NB4 (cell line): Measurements from ENCODE around the gene NECAB2.

Source experiments
- DNase-seq: peaks from one replicate; pipeline ENCODE4 v3.0.0; 2010; ENCODE audit warnings: low read depth
- H3K4me3 ChIP-seq: one replicate; pipeline ENCODE4 v1.5.1; 2011; ENCODE audit warnings: mild to moderate bottlenecking, low read depth, low read length, moderate library complexity
- MYC ChIP-seq: IDR thresholded peaks from 2 replicates; pipeline ENCODE4 v1.6.1; 2011; ENCODE audit warnings: low read depth, low read length
- POLR2A ChIP-seq: IDR thresholded peaks from 2 replicates; pipeline ENCODE4 v1.6.1; 2011; ENCODE audit warnings: mild to moderate bottlenecking; ENCODE audit not compliant: insufficient read length; ENCODE audit errors: extremely low read depth
- TF ChIP-seq, protein P1 (sequence below): IDR thresholded peaks from one replicate; pipeline ENCODE4 v1.5.1; 2012; ENCODE audit warnings: low read depth, low read length
- TF ChIP-seq, protein P2 (sequence below): IDR thresholded peaks from 2 replicates; pipeline ENCODE4 v1.6.1; 2011; ENCODE audit warnings: low read depth, low read length

The NECAB2 gene

DNA sequence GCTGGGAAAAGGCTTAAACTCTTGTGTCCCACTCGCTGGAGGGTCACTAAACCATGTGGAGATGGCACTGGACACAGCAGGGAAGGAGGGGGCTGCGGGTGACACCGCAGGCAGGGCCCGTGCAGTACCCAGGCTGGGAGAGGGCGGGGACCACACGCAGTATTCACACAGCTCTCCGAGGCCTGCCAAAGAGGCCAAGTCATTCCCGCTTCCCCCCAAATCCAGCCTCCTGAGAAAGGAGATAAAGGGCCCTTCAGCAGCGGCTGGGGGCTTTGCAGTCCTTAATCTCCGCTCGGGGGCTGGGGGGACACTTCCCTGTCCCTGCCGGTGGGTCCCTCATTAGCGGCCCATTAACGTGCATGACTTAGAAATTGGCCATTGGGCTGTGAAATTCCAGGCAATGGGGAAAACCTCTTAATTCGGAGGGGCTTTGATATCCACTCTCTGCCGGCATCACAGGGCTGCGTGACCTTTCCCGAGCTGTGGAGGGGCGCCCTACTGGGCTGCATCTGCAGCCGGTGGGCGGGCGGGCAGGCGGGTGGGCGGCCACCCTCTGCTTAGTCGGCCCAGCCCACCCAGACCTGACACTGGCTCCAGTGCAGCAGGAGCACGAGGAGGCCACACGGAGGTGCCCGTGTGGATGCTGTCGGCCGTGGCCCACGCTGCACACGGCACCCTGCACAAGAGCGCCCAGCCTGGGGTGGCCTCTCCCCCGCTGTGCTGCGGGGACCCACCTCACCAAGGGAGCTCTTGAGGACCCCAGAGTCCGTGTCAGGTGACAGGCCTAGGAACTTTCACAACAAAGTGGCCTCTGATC lies 77.2 kb downstream of the NECAB2 start:
- no peak for DNase-seq
- TF ChIP-seq MYC (no peak), POLR2A (no peak)
- TF ChIP-seq, protein P1, sequence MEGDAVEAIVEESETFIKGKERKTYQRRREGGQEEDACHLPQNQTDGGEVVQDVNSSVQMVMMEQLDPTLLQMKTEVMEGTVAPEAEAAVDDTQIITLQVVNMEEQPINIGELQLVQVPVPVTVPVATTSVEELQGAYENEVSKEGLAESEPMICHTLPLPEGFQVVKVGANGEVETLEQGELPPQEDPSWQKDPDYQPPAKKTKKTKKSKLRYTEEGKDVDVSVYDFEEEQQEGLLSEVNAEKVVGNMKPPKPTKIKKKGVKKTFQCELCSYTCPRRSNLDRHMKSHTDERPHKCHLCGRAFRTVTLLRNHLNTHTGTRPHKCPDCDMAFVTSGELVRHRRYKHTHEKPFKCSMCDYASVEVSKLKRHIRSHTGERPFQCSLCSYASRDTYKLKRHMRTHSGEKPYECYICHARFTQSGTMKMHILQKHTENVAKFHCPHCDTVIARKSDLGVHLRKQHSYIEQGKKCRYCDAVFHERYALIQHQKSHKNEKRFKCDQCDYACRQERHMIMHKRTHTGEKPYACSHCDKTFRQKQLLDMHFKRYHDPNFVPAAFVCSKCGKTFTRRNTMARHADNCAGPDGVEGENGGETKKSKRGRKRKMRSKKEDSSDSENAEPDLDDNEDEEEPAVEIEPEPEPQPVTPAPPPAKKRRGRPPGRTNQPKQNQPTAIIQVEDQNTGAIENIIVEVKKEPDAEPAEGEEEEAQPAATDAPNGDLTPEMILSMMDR, result no peak
- TF ChIP-seq, protein P2, sequence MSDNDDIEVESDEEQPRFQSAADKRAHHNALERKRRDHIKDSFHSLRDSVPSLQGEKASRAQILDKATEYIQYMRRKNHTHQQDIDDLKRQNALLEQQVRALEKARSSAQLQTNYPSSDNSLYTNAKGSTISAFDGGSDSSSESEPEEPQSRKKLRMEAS, result no peak
- H3K4me3 ChIP-seq, result no peak overlapping the region

DNA sequence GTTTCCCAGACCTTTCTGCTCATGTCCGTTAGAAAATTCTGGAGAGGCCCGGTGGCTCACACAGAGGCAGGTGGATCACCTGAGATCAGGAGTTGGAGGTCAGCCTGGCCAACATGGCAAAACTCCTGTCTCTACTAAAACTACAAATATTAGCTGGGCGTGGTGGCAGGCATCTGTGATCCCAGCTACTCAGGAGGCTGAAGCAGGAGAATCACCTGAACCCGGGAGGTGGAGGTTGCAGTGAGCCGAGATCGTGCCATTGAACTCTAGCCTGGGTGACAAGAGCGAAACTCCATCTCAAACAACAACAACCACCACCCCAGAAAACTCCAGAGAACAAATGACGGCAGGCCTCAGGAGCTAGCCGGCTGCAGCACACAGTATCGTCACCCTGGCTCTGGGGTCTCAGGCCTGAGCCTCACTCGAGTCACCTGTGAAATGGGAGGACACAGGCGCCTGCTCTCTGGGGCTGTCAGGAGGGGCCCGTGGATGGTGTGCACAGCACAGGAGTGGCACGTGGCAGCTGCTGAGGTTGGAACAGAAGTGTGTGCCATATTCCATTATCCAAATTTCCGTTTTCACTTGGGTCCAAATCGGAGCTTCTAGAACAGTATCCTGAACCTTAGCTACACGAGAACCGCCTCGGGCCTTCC lies 77.9 kb downstream of the NECAB2 start:
- H3K4me3 ChIP-seq, result no peak overlapping the region
- no peak for DNase-seq
- TF ChIP-seq, protein P1, result no peak

DNA sequence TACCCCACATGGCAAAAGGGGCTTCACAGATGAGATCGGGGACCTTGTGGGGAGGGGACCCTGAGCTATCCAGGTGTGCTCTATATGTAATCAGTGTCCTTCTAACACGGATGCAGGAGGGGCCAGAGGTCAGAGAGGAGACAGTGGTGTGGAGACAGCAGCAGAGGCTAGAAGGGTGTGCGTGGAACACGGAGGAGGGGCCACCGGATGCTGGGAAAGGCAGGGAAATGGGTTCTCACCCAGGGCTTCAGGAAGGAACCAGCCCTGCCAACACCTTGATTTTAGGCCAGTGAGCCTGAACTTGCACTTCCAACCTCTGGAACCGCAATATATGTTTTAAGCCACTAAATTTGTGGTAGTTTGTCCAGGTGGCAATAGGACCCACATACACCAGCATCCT lies 79.2 kb downstream of the NECAB2 start:
- no peak for TF ChIP-seq POLR2A
- TF ChIP-seq, protein P1, result no peak
- TF ChIP-seq, protein P2, result no peak
- no peak for TF ChIP-seq MYC
- H3K4me3 ChIP-seq, result no peak overlapping the region

DNA sequence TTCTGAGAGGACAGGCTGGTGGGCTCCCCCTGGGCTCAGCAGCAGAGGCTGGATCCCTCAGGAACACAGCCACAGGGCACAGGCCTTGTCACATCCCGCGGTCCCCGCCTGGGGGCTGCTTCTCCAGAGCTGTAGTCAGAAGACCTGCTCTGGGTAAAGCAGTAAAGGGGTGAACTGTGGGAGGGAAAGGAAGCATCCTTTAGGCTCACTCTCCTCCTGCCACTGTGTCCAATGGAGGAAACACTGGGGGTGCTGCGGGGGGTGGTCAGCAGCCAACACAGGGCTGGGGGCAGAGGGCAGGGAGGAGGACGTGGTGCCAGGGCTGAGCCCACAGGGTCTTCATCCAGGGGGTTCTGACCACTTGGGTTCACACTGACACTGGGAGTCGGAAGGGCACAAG lies 79.6 kb downstream of the NECAB2 start:
- no peak for DNase-seq
- TF ChIP-seq, protein P1, result no peak
- TF ChIP-seq MYC, result no peak
- TF ChIP-seq POLR2A, result no peak
- TF ChIP-seq, protein P2, result no peak
- H3K4me3 ChIP-seq, result no peak overlapping the region

More for the DNA sequence above, 79.2 kb downstream of the NECAB2 start:
- DNase-seq, result no peak

DNA sequence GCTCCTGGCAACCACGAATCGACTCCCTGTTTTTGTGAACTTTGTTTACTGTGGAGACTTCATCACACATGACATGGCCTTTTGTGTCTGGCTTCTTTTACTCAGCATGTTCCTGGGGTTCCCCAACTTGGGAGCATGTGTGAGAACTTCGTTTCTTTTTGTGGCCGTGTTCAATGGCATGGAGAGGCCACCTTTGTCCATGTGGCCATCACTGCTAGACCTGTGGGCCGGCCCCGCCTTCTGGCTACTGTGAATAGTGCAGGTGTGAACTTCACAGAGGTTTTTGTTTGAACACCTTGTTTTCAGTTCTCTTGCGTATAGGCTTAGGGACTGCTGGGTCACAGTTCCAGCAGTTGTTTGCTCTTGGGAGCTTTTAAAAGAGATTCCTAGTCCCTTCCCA lies 80.2 kb downstream of the NECAB2 start:
- no peak for DNase-seq
- TF ChIP-seq, protein P2, result no peak
- TF ChIP-seq MYC, result no peak

DNA sequence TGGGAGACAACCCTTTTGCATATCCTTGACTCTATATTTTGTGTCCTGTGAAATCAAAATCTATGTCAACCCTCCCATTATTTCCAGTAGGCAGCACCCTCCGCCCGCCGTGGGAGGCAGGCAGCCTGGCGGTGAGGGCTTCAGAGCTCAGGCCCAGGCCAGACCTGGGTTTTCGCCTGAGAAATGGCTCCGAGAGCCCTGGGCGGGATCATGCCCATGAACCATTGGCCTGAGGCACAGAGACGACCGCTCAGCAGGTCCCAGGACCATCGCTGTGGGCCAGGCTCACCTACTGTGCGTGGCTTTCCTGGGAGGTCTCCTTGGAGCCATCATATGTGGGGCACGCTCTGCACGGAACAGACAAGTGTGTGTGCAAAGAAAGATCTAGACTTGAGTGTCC lies 80.8 kb downstream of the NECAB2 start:
- no peak overlapping the region for H3K4me3 ChIP-seq
- TF ChIP-seq MYC (no peak), POLR2A (no peak)
- TF ChIP-seq, protein P2, result no peak
- TF ChIP-seq, protein P1, result no peak
- no peak for DNase-seq

More for the DNA sequence above, 80.2 kb downstream of the NECAB2 start:
- H3K4me3 ChIP-seq, result no peak overlapping the region
